HG03575 (cell line): ENCODE measurements around the gene RHOXF2.
"Not testable (repeated sequence)": the region's sequence is repeated elsewhere in the genome, so short reads cannot be mapped to it uniquely, and the experiment has no call there.

Experiments
- ATAC-seq: cut with Tn5 transposase; IDR thresholded peaks from one replicate; pipeline ENCODE4 v1.9.1; 2021; ENCODE audit not compliant: unreplicated experiment, insufficient number of reproducible peaks, low FRiP score; ENCODE audit errors: extremely low read depth

RHOXF2 gene

GRCh38 chrX:120158313-120158712 lies at the start of gene RHOXF2:
Gene RHOXF2, plus strand, starts transcription at chrX:120158613. Its CDS starts 138 bp downstream, at chrX:120158751.
- not testable (repeated sequence) for ATAC-seq

GRCh38 chrX:120109378-120109777 lies 49.0 kb upstream of the RHOXF2 start:
- ATAC-seq = no peak

- no peak for ATAC-seq
Observed at GRCh38 chrX:120111611-120112010, 46.8 kb upstream of the RHOXF2 start.

- no peak for ATAC-seq
Observed at GRCh38 chrX:120115438-120115963, 42.9 kb upstream of the RHOXF2 start, which contains the start of gene RHOXF1. Gene RHOXF1, minus strand, starts transcription at chrX:120115913. Its CDS starts 51 bp downstream, at chrX:120115862.

GRCh38 chrX:120120223-120120622 lies 38.2 kb upstream of the RHOXF2 start:
- no peak for ATAC-seq

GRCh38 chrX:120125444-120125843 lies 33.0 kb upstream of the RHOXF2 start:
- no peak for ATAC-seq

- ATAC-seq = not testable (repeated sequence)
Observed at GRCh38 chrX:120128306-120128846, 30.0 kb upstream of the RHOXF2 start.

- ATAC-seq = no peak
Observed at GRCh38 chrX:120136128-120136527, 22.3 kb upstream of the RHOXF2 start.

GRCh38 chrX:120136840-120137239 lies 21.6 kb upstream of the RHOXF2 start:
- no peak for ATAC-seq

GRCh38 chrX:120137439-120137838 lies 21.0 kb upstream of the RHOXF2 start:
- ATAC-seq = no peak

GRCh38 chrX:120140293-120140981 lies 18.0 kb upstream of the RHOXF2 start:
- no peak for ATAC-seq

GRCh38 chrX:120144178-120144844 lies 14.1 kb upstream of the RHOXF2 start:
- ATAC-seq = no peak

GRCh38 chrX:120145295-120145925 lies 13.0 kb upstream of the RHOXF2 start:
- no peak for ATAC-seq

GRCh38 chrX:120146323-120146722 lies 12.1 kb upstream of the RHOXF2 start:
- not testable (repeated sequence) for ATAC-seq

GRCh38 chrX:120147537-120147936 lies 10.9 kb upstream of the RHOXF2 start:
- ATAC-seq = no peak

GRCh38 chrX:120150109-120150744 lies 8.2 kb upstream of the RHOXF2 start:
- ATAC-seq = not testable (repeated sequence)

GRCh38 chrX:120159086-120159485 lies 673 bp downstream of the RHOXF2 start:
- not testable (repeated sequence) for ATAC-seq

GRCh38 chrX:120193254-120193653 lies 34.8 kb downstream of the RHOXF2 start:
- not testable (repeated sequence) for ATAC-seq

GRCh38 chrX:120193720-120194119 lies 35.3 kb downstream of the RHOXF2 start:
- peak; percentile 53 for ATAC-seq
